COLO829 (cell line): Measurements from ENCODE around the gene AOPEP.
A peak's percentile ranks its signal among the peaks of the same experiment; 100 is the strongest.

Source experiments
- DNase-seq: peaks from one replicate; pipeline ENCODE4 v3.0.0; 2012; ENCODE audit warnings: low spot score

Gene AOPEP

DNA sequence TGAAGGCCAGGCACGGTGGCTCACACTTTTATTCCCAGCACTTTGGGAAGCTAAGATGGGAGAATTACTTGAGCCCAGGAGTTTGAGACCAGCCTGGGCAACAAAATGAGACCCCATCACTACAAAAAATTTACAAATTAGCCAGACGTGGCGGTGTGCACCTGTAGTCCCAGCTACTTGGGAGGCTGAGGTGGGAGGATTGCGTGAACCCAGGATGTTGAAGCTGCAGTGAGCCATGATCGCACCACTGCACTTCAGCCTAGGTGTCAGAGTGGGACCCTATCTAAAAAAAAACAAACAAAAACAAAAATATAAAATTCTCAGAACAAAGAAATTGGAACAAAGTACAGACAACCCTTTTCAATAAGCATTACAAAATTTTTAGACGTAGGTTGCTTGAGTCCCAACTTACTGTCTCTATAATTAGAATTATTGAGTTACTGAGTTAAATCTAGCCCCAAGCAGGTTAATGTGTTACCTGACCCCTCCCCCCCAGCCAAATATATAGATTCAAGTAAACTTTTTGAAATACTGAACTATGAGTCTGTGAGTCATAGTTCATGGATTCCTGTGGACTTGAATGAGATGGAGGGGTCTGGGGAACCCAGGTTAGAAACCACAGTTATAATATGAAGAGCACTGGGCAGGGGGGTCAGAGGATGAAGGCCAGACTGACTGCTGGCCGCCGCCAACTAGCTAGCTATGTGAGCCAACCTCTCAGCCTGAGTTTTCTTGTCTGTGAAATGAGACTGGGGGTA lies 173.1 kb downstream of the AOPEP start:
- DNase-seq = no peak

GRCh38 chr9:94900222-94901018 lies 173.9 kb downstream of the AOPEP start:
- DNase-seq = no peak

- no peak for DNase-seq
Observed at GRCh38 chr9:94901019-94901363, 174.5 kb downstream of the AOPEP start.

DNA sequence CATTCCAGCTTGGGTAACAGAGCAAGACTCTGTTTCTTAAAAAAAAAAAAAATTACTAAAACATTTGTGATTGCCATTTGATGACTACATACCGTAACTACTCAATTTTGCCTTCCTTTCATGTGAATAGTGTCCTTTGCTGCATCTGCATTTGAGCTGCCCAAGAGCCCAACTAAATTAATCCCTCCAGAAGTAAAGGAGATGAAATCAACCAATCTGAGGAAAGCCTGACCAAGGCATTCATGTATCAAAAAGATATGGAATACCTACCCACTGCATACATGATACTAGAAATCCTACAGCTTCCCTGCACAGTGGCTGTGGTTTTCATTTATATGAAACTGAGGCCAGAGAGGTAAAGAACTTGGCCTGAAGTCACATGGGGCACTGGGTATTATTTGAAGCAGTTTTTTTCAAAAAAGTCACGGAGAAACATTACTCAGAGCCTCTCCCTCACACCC lies 177.5 kb downstream of the AOPEP start:
- DNase-seq = no peak

- DNase-seq = no peak
Observed at GRCh38 chr9:94904806-94905205, 178.3 kb downstream of the AOPEP start.

- DNase-seq = no peak
Observed at GRCh38 chr9:94905606-94906005, 179.1 kb downstream of the AOPEP start.

DNA sequence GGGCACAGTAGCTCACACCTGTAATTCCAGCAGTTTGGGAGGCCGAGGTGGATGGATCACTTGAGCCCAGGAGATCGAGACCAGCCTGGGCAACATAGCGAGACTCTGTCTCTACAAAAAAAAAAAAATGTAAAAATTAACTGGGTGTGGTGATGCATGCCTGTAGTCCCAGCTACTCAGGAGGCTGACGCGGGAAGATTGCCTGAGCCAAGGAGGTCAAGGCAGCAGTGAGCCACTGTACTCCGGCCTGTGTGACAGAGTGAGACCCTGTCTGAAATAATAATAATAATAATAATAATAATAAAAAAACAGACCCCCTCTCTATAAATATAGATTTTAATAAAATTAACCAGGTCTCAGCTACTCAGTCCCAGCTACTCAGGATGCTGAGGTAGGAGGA lies 179.7 kb downstream of the AOPEP start:
- no peak for DNase-seq

DNA sequence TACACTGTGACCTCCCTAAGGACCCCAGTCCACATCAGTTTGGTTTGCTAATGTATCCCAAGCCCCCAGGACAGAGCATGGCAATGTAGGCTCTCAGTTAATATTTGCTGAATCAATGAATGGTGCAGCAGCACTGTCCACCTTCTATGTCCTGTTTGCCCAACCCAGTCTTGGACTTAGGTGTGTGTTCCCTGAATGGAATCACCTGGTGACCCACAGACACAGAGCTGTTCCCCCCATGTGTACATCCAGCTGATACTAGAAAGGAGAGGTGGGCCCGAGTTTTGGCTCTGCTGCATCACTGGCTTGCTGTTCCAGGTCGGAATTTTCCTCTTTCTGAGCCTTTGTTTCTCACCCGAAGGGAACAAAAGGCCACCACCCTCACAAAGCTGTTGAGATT lies 180.2 kb downstream of the AOPEP start:
- DNase-seq = no peak

GRCh38 chr9:94907264-94907936 lies 180.9 kb downstream of the AOPEP start:
- DNase-seq = no peak

DNA sequence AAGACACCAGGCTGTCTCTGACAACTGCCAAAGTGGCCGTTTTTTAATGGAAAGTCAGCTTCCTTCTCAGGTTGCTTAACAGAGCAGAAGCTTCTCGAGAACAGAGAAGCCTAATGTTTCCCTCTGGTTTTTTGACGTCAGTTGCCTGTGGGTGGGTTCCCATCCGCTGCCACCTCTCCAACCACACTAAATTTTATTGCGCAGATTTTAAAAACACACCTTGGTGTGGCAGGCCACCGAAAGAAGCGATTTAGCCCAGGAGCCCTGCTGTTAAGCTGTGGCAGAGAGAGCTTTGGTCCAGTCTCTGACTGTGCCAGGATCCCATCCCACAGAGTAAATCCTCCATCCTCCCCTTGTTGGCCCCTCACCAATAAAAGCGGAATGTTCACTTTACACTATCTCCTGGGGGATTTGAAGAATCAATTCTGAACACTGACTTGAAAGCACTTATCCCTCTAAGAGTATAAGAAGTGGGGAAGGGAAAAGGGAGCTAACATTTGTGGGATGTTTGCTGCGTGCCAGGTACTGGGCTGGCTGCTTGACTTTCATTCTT lies 181.6 kb downstream of the AOPEP start:
- DNase-seq = no peak

DNA sequence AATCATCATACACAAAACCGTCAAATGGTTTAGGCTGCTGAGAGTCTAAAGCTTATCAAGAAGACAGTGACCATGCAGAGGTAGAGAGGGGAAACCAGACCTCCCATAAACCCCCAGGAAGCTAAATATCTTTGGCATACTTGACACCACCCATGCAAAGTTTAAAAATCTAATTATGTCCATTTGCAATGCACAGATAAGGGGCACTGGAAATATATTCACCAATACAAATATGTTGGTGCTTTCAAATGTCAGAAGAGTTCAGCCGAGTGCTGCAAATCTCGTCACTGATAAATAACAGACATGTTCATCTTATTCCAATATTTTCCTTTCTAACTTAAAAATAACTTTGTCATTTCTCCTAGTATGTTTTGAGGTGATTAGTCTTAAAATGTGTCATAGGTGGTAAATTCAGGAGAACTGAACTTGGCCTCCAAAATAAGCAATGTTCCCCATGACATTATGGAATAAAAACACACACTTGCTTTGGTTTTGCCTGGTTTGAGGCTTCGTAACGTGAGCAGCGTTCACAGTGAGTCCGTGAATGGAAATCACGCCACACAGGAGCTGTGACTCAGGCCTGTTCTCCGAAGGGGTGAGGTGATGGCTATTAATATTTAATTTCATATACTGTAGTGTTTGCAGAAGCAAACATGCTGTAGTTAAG lies 182.2 kb downstream of the AOPEP start:
- DNase-seq = no peak

DNA sequence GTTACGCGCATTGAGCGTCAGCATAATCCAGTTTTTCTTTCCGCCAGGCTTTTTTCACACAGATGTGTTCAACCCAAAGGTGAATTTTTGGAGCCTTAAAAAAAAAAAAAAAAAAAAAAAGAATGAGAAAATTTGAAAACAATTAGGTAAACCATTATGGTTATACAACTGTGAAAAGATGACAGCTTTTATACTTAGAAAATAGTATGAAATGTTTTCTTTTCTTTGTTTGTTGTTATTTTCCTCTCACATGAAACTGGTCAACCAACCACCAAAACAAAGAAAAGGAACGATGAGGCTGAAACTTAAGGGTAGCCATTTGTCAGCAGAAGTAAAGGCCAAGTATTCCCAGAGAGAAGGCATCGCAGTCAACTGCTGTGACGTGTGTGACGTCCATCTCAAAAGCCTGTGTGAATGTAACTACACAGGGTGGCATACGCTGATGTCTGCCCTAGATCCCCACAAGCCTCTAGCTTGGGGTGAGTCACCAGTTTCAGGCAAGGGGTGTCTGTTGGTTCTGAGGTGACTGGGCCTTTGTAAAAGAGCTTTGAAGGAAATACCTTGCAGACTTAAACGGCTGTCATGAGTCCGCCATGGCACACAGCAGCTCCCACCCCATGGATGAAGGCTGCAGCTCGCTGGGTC lies 182.9 kb downstream of the AOPEP start:
- no peak for DNase-seq

DNA sequence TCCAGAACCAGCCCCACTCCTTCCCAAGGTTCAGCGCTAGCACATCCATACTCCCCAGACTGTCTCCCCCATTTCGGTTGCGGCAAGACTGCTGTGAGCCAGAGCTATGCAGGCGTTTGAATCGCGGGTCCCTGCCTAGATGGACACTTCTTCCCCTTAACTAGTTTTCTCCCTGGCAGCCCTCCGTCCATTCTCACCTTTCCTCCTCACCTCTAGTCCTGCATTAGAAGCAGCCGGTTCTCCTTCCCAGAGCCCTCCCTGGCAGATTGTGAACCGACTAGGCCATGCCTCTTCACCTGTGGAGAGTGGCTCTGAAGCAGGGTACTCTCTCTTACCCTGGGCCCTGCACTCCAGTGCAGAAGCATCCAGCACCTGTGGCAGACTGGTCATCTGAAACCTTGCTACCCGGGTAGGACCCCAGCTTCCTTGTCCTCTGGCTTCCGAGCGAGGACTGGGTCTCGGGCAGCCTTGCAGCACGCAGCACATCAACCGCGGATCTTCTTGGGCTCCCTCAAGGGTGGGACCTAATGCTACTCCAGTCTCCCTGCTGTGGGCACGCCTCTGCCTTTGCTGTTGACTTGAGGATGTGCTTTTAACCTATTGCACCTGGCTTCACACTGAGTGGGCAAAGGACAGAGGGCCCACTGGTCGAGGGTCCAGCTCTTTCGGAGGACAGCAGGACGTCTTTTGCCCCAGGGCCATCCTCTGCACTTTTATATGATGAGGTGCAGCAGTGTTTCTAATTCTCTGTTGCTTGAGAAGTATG lies 183.6 kb downstream of the AOPEP start:
- DNase-seq = no peak

DNA sequence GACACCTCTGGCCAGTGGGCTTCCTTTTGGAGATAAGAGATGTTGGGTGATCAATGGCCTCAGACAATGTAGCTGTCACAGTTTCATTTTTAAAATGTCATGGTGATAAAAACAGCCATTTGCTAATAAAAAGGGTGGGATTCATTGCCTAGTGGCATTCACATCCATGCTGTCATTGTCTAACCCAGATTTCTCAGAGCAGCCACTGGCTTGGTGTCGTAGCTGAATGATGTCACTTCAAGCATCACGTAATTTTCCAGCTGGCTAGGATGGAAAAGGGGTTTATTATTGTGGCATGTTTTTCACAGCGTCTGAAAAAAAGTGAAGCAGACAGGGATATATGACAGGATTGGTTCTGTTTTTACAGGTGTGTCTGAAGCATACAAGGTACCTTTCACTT lies 184.7 kb downstream of the AOPEP start:
- DNase-seq = no peak

GRCh38 chr9:94911986-94912635 lies 185.6 kb downstream of the AOPEP start:
- no peak for DNase-seq

GRCh38 chr9:94912700-94913249 lies 186.3 kb downstream of the AOPEP start:
- DNase-seq = no peak

DNA sequence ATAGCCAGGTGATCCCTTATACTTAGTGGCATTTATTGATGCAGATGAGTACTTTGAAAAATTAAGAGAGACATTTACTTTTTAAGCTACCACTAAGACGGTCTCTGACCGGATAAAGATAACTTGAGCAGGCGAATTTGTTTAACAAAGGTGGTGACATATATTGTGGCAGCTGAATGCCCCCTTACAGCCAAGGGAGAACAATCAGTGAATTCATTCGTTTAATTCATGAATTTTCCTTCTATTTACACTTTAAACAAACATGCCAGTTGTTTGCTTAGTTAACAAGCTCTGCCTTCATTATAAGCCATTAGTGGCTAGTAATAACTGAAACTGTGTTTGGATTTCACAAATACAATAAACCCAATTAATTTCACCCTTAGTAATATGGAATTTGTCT lies 187.1 kb downstream of the AOPEP start:
- DNase-seq = peak; percentile 40

DNA sequence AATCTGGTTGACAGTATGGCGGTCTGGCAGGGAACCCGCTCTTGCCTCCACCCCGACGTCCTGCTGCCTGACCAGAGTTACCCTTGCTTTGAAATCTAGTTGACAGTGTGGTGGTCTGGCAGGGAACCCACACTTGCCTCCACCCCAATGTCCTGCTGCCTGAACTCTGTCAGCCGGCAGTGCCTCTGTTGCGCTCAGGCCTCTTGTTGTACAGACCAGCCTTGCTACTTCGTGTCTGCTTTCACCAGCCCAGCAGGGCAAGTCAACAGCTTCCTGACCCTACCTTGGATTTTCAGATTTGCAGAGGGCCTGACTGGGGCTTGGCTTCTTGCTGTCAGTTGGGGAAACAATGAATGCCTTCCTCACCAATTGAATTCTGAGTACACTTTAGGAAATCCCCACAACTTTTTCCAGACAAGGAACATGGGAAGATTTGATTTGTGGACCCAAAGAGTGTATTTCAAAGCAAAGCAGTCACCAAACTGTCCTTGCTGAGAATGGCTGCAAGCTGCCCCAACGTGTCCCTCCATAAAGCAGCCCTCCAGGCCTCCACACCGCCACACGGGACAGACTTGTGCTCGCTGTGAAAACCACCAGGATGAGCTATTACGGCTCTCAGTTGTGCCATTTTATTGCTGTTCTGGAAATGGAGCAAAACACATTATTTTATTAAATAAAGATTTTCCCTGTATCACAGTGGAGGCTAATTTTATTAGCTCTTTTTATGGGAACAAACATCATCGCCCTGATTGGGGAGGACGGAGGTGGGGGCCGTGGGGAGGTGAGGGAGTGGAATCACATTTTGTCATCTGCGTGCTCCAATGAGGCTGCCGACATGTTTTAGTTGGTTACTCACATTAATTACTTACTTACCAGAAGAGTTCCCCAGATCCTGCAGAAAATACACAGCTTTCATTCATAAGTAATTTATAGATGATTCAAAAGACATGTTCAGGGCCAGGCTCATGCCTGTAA lies 189.3 kb downstream of the AOPEP start:
- DNase-seq = no peak

DNA sequence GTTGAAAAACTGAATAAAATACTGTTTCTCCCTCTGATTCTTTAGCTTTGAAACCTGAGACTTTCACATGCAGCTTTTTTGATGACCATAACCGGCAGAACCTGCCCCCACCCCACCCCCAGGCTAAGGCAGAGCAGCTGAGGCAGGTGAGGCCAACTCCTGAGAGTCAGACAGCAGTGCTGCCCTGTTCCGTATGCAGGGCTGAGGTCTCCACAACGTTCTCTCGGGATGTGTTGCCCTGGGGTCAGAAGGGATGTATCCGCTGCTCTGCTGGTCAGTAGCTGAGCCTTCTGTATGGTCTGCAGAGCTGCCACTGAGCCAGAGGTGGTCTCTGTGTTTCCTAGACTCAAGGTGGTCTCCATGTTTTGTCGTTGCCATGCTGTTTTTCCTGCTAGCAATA lies 190.5 kb downstream of the AOPEP start:
- DNase-seq = no peak
